Mesendoderm (in vitro differentiated cells): ENCODE measurements around the gene CC2D1A.

Experiments
- DNase-seq: peaks from one replicate; pipeline ENCODE4 v3.0.0; 2013
- H2AK5ac ChIP-seq: 2 replicates; pipeline ENCODE4 v1.6.1; 2013; ENCODE audit warnings: low read length, inconsistent platforms
- H2BK120ac ChIP-seq: 2 replicates; pipeline ENCODE4 v1.6.1; 2013; ENCODE audit warnings: low read depth, mild to moderate bottlenecking, low read length, moderate library complexity, mixed read lengths
- H2BK15ac ChIP-seq: replicated peaks from 2 replicates; pipeline ENCODE4 v1.6.1; 2013; ENCODE audit warnings: low read depth, mild to moderate bottlenecking, moderate library complexity
- H2BK5ac ChIP-seq: 2 replicates; pipeline ENCODE4 v1.6.1; 2013; ENCODE audit warnings: low read length, inconsistent platforms
- H3K18ac ChIP-seq: 2 replicates; pipeline ENCODE4 v1.6.1; 2013; ENCODE audit warnings: mild to moderate bottlenecking, low read length, mixed read lengths
- H3K23ac ChIP-seq: one replicate; pipeline ENCODE4 v1.6.1; 2013; ENCODE audit warnings: low read length
- H3K27ac ChIP-seq: 2 replicates; pipeline ENCODE4 v1.5.1; 2013; ENCODE audit warnings: low read depth, mild to moderate bottlenecking, inconsistent platforms, low read length, moderate library complexity
- H3K27me3 ChIP-seq: 2 replicates; pipeline ENCODE4 v1.6.1; 2013; ENCODE audit warnings: low read length, control low read depth, mild to moderate bottlenecking, inconsistent platforms; ENCODE audit not compliant: insufficient read depth, poor library complexity
- H3K36me3 ChIP-seq: 2 replicates; pipeline ENCODE4 v1.6.1; 2013; ENCODE audit warnings: low read length, inconsistent platforms; ENCODE audit not compliant: control insufficient read depth, insufficient read depth
- H3K4ac ChIP-seq: one replicate; pipeline ENCODE4 v1.6.1; 2013; ENCODE audit warnings: low read depth, mild to moderate bottlenecking, low read length, moderate library complexity
- H3K4me1 ChIP-seq: 2 replicates; pipeline ENCODE4 v1.6.1; 2013; ENCODE audit warnings: low read depth, low read length, inconsistent platforms; ENCODE audit not compliant: control insufficient read depth
- H3K4me2 ChIP-seq: 2 replicates; pipeline ENCODE4 v1.6.1; 2013; ENCODE audit warnings: low read length
- H3K4me3 ChIP-seq: 2 replicates; pipeline ENCODE4 v1.5.1; 2013; ENCODE audit warnings: mild to moderate bottlenecking, low read length
- H3K56ac ChIP-seq: one replicate; pipeline ENCODE4 v1.6.1; 2013; ENCODE audit warnings: low read length
- H3K79me1 ChIP-seq: 2 replicates; pipeline ENCODE4 v1.6.1; 2013; ENCODE audit warnings: low read length, inconsistent platforms
- H3K79me2 ChIP-seq: 2 replicates; pipeline ENCODE4 v1.6.1; 2013; ENCODE audit warnings: mild to moderate bottlenecking, low read length; ENCODE audit not compliant: control insufficient read depth, insufficient read depth
- H3K9ac ChIP-seq: 2 replicates; pipeline ENCODE4 v1.6.1; 2013; ENCODE audit warnings: low read length, inconsistent platforms
- H4K5ac ChIP-seq: one replicate; pipeline ENCODE4 v1.6.1; 2013; ENCODE audit warnings: low read length
- H4K8ac ChIP-seq: one replicate; pipeline ENCODE4 v1.6.1; 2013; ENCODE audit warnings: low read depth, mild to moderate bottlenecking, control low read depth, low read length, moderate library complexity
- WGBS: extraction: QIAGEN DNeasy Blood & Tissue Kit; methylation state at CpG from one replicate; pipeline ENCODE4 v1.1.7; 2013; ENCODE audit warnings: low lambda C conversion rate, missing lambda C conversion rate; ENCODE audit not compliant: insufficient coverage; ENCODE audit errors: extremely low coverage; 5-methylcytosine and 5-hydroxymethylcytosine counted together

CC2D1A gene

DNA sequence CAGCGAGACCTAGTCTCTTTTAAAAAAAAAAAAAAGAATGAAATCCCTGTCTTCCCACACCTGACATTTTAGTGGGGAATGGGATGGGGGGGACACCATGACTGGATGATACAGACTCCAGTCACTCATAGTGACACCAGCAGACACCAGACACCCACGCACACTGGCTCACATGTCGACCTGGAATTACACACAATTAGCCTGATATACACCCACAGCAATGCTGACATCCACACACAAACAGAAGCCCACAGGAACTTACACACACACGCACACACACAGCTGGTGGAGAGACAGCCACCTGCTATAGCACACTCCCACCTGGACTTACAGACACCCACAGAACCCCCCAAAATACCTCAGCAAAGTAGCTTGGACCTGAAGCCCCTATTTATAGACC is 37.3 kb upstream of the CC2D1A start:
- no peak for DNase-seq
- Histone ChIP-seq H3K79me2 (no peaks in the 10 kb centered on the region), H4K5ac (no peak overlapping the region), H3K27ac (no peak overlapping the region), H3K4me2 (no peak overlapping the region), H3K56ac (no peak overlapping the region), H3K23ac (no peak overlapping the region), H3K4me3 (no peak overlapping the region), H4K8ac (no peak overlapping the region), H2BK15ac (no peak overlapping the region), H2BK5ac (no peak overlapping the region), H3K4ac (no peak overlapping the region), H3K18ac (no peak overlapping the region), H3K79me1 (no peaks in the 10 kb centered on the region), H2AK5ac (no peak overlapping the region), H3K4me1 (no peaks in the 10 kb centered on the region), H3K36me3 (no peaks in the 10 kb centered on the region), H3K9ac (no peak overlapping the region), H2BK120ac (no peak overlapping the region), H3K27me3 (no peaks in the 10 kb centered on the region)
- WGBS = no CpG with 5 or more reads among the region's 4 CpGs

DNA sequence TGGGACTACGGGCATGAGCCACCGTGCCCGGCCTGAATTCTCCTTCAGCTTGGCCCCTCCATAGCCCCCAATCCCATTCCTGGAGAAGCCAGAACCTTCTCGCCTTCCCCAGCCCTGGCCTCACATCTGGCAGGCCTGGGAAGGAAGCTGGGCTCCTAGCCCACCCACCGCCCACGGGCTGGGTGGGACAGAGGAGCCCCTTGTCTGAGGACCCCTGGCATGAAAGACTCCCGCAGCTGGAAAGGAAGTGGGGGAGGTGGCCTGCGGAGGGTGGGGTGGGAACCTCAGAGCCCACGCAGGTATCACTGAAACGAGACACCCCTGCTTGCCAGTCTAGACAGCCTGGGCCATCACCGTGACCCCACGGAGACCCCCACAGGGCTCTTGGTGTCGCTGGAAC is 36.7 kb upstream of the CC2D1A start:
- H3K4ac ChIP-seq = no peak overlapping the region
- no peak overlapping the region for H3K4me2 ChIP-seq
- H4K8ac ChIP-seq = no peak overlapping the region
- H2BK5ac ChIP-seq = no peak overlapping the region
- no peaks in the 10 kb centered on the region for H3K79me1 ChIP-seq
- H3K27ac ChIP-seq = no peak overlapping the region
- no CpG with 5 or more reads among the region's 13 CpGs for WGBS
- no peak overlapping the region for H2BK15ac ChIP-seq
- H3K4me1 ChIP-seq = no peaks in the 10 kb centered on the region
- no peak overlapping the region for H2BK120ac ChIP-seq
- no peak overlapping the region for H3K56ac ChIP-seq
- no peak overlapping the region for H2AK5ac ChIP-seq
- H4K5ac ChIP-seq = no peak overlapping the region
- DNase-seq = no peak
- H3K9ac ChIP-seq = no peak overlapping the region
- H3K36me3 ChIP-seq = no peaks in the 10 kb centered on the region
- H3K4me3 ChIP-seq = no peak overlapping the region
- no peak overlapping the region for H3K18ac ChIP-seq
- no peaks in the 10 kb centered on the region for H3K27me3 ChIP-seq
- H3K79me2 ChIP-seq = no peaks in the 10 kb centered on the region
- H3K23ac ChIP-seq = no peak overlapping the region

DNA sequence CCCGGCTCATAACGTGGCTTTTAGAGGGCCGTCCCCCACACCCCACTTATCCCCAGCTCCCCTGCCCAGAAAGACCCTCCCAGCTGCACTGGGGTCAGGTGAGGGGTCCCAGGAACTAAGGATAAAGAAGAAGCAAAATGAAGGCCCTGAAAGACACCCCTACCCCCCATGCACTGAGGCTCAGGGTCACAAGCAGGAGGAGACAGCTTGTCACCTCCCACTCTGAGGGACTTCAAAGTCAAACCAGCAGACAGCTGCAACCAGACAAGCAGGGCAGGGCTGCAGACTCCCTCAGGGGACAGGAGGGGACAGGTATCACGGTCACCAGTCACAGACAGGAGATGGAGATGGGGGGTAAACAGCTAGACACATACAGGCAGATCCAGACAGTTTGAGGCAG is 35.1 kb upstream of the CC2D1A start:
- H3K23ac ChIP-seq = no peak overlapping the region
- H4K8ac ChIP-seq = no peak overlapping the region
- no peak overlapping the region for H4K5ac ChIP-seq
- H3K9ac ChIP-seq = no peak overlapping the region
- H2BK15ac ChIP-seq = no peak overlapping the region
- H2BK120ac ChIP-seq = no peak overlapping the region
- no peak overlapping the region for H2BK5ac ChIP-seq
- WGBS = no CpG with 5 or more reads among the region's 4 CpGs
- H3K4me1 ChIP-seq = peaks cover 2% of the 10 kb centered on the region
- no peaks in the 10 kb centered on the region for H3K79me1 ChIP-seq
- H3K4ac ChIP-seq = no peak overlapping the region
- H3K27me3 ChIP-seq = no peaks in the 10 kb centered on the region
- H2AK5ac ChIP-seq = no peak overlapping the region
- no peaks in the 10 kb centered on the region for H3K36me3 ChIP-seq
- no peak overlapping the region for H3K18ac ChIP-seq
- H3K27ac ChIP-seq = no peak overlapping the region
- H3K56ac ChIP-seq = no peak overlapping the region
- DNase-seq = no peak
- H3K4me2 ChIP-seq = no peak overlapping the region
- no peak overlapping the region for H3K4me3 ChIP-seq
- no peaks in the 10 kb centered on the region for H3K79me2 ChIP-seq

DNA sequence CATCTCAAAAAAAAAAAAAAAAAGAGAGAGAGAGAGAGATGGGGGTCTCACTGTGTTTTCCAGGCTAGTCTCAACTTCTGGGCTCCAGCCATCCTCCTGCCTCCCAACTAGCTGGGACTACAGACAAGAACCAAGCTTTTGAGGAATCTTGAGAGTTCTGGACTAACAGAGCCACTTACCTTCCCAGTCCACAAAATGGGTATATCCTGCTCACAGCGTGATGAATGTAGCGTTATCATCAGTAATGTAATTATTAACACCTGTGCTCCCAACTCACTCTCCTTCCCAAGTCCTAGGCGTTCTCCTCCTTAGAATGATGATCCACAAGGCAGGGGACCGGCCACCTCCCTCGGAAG is 33.7 kb upstream of the CC2D1A start:
- Histone ChIP-seq H2AK5ac (no peak overlapping the region), H3K79me2 (no peaks in the 10 kb centered on the region), H4K8ac (no peak overlapping the region), H3K4me1 (peaks cover 2% of the 10 kb centered on the region), H2BK120ac (no peak overlapping the region), H3K79me1 (no peaks in the 10 kb centered on the region), H4K5ac (no peak overlapping the region), H2BK5ac (no peak overlapping the region), H2BK15ac (no peak overlapping the region), H3K4me3 (no peak overlapping the region), H3K56ac (peak overlapping the region; percentile 82), H3K27me3 (no peaks in the 10 kb centered on the region), H3K23ac (no peak overlapping the region), H3K27ac (no peak overlapping the region), H3K18ac (peak overlapping the region; percentile 75), H3K4me2 (peak overlapping the region; percentile 38), H3K4ac (no peak overlapping the region), H3K36me3 (no peaks in the 10 kb centered on the region), H3K9ac (peak overlapping the region; percentile 57)
- DNase-seq = no peak
- WGBS = no CpG with 5 or more reads among the region's 5 CpGs

DNA sequence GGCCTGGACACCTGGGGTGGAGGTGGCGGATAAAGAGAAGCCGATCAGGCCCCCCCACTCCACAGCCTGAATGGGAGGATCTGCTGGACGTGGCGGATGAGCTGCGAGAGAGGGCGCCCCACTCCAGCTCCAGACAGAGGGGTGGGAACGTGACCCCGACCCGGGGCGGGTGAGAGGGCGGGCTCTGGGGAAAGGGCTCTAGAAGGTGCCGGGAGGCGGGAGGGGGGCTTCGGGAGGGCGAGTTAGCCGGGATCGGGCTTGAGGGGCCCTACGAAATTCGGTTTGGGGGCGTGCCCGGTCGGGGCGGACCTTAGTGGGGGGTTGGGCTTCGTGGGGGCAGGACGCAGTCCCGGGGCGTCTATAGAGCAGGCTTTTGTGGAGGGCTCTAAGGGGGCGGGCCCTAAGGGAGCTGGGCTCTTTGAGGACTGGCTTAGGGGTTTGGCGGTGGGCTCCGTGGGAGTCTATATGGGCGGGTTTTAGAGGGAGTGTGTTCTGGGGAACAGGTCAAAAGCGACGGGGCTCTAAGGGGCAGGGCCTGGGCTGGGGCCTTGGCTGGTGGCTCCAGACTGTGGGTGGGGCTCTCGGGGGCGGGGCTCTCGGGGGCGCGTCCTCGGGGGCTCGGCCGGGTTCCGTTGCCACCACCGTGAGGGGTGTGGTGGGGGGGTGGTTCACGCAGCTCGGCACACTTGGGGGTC is 33.2 kb upstream of the CC2D1A start:
- Histone ChIP-seq H3K27me3 (no peaks in the 10 kb centered on the region), H2BK5ac (no peak overlapping the region)
- DNase-seq = peak; percentile 89

More for the DNA sequence above, 33.2 kb upstream of the CC2D1A start:
- no peak overlapping the region for H4K5ac ChIP-seq
- H3K23ac ChIP-seq = no peak overlapping the region
- H2BK15ac ChIP-seq = no peak overlapping the region
- peak overlapping the region; percentile 2 for H2BK120ac ChIP-seq
- H3K18ac ChIP-seq = peak overlapping the region; percentile 75
- WGBS = no CpG with 5 or more reads among the region's 45 CpGs
- peaks cover 2% of the 10 kb centered on the region for H3K4me1 ChIP-seq
- H3K4ac ChIP-seq = no peak overlapping the region
- H3K4me3 ChIP-seq = peak overlapping the region; percentile 15
- no peak overlapping the region for H3K27ac ChIP-seq
- peak overlapping the region; percentile 82 for H3K56ac ChIP-seq
- peak overlapping the region; percentile 57 for H3K9ac ChIP-seq
- H3K36me3 ChIP-seq = no peaks in the 10 kb centered on the region
- no peaks in the 10 kb centered on the region for H3K79me2 ChIP-seq
- peak overlapping the region; percentile 52 for H3K4me2 ChIP-seq
- H4K8ac ChIP-seq = no peak overlapping the region
- no peaks in the 10 kb centered on the region for H3K79me1 ChIP-seq
- no peak overlapping the region for H2AK5ac ChIP-seq
